Heart left ventricle (tissue), 16 donors: ENCODE results near the gene EIF4ENIF1. TPM values are rescaled to one million over a fixed set of nuclear protein-coding genes. Genes with fewer than 3 reads are reported as not detected.
A peak's percentile ranks its signal among the peaks of the same experiment; 100 is the strongest.

Experiments used
- ATAC-seq, 4 donors: fragments of 200-7000 bp; cut with Tn5 transposase; one replicate each; pipeline ENCODE4 v1.9.1; 2020 to 2022; ENCODE audit warnings: moderate library complexity in 4 of 4, mild to moderate bottlenecking in 3 of 4, moderate number of reproducible peaks in 1 of 4
- DNase-seq, 5 donors: peaks; one replicate each; pipeline ENCODE4 v3.0.0-alpha.2; 2020
- H3K27ac ChIP-seq, 12 donors: fragments of 200-600 bp; sonication (generic) in 4 of 12; one replicate each; pipeline versions ENCODE4 v1.5.0 to v1.8.0; 2016 to 2022; ENCODE audit warnings: mild to moderate bottlenecking in 2 of 12
- H3K27me3 ChIP-seq, 9 donors: fragments of 200-600 bp; sonication (generic) in 2 of 9; one replicate each; pipeline versions ENCODE4 v1.5.1 to v1.8.0; 2016 to 2022; ENCODE audit warnings: mild to moderate bottlenecking in 3 of 9
- H3K36me3 ChIP-seq, 9 donors: fragments of 200-600 bp; sonication (generic) in 2 of 9; one replicate each; pipeline versions ENCODE4 v1.5.0 to v1.8.0; 2018 to 2022; ENCODE audit warnings: mild to moderate bottlenecking in 2 of 9
- H3K4me1 ChIP-seq, 12 donors: fragments of 200-600 bp; sonication (generic) in 4 of 12; one replicate each; pipeline versions ENCODE4 v1.5.0 to v1.8.0; 2016 to 2022; ENCODE audit warnings: mild to moderate bottlenecking in 3 of 12
- H3K4me3 ChIP-seq, 12 donors: fragments of 200-600 bp; sonication (generic) in 4 of 12; one replicate each; pipeline versions ENCODE4 v1.5.0 to v1.8.0; 2017 to 2022; ENCODE audit warnings: mild to moderate bottlenecking in 9 of 12, moderate library complexity in 4 of 12
- H3K9me3 ChIP-seq, 12 donors: fragments of 200-600 bp; sonication (generic) in 4 of 12; one replicate each; pipeline versions ENCODE4 v1.5.0 to v1.8.0; 2016 to 2022; ENCODE audit warnings: mild to moderate bottlenecking in 1 of 12
- POLR2A ChIP-seq, 2 donors: fragments of 450-650 bp; IDR thresholded peaks; one replicate each; pipeline ENCODE4 v1.6.1; 2017; ENCODE audit warnings: antibody characterized with exemption in 2 of 2, mild to moderate bottlenecking in 2 of 2, moderate library complexity in 2 of 2
- WGBS, 4 donors: extraction: QIAGEN DNeasy Blood & Tissue Kit in 2 of 4; methylation state at CpG; one replicate each; pipeline versions ENCODE4 v1.1.5 to v1.1.7; 2013 to 2018; 5-methylcytosine and 5-hydroxymethylcytosine counted together
- intact Hi-C, 10 donors: fragments of 100-400 bp; cut with DNase I; formaldehyde crosslinking; loops; one replicate each; pipeline versions ENCODE4 v1.11.1 to v1.14.2; 2022
- polyA plus RNA-seq, 2 donors: library from polyadenylated mRNA; stranded (reverse); fragments of 200-250 nt; gene quantifications; one replicate each; pipeline ENCODE4 v1.2.3, GENCODE V29; 2013
- total RNA-seq, 9 donors: library from RNA; depleted of rRNA in 2 of 9; stranded (reverse); fragments of >200 nt in 2 of 9; fragmentation: NEBNext Ultra II Directional in 3 of 9; extraction: Animal tissue kit (Norgen Biotek cat#: 25700) in 3 of 9; gene quantifications; one replicate each; pipeline versions ENCODE4 v1.1.0 to v1.2.4, GENCODE V29; 2016 to 2023
- TF ChIP-seq, protein P1 (sequence below), 12 donors: fragments of 200-600 bp; sonication (generic) in 4 of 12; IDR thresholded peaks; one replicate each; pipeline versions ENCODE4 v1.5.0 to v1.8.0; 2018 to 2022; ENCODE audit warnings: antibody characterized with exemption in 12 of 12, mild to moderate bottlenecking in 5 of 12
- donor health status: ischemic (EF 13 %, LVEDD 7.1; RV severe dilation, severe dysfunction).
- donor health status: healthy with polysubstance abuse.
- donor health status: DM: no; HTN: yes; CAD: no.
- donor health status: DM: no; HTN: no; CAD: no.
- donor health status: ischemic (EF 25% LVEDD 6.9; RV normal size, moderate dysfunction).
- donor health status: ischemic (EF 25% LVEDD 5.7; RV mildly dilated, moderate dysfunction).
- donor health status: healthy.
- donor health status: DM: yes; HTN: yes; CAD: no.
- donor health status: ischemic (EF 35%, LVEDD 5.7; RV mildly dilated, moderate dysfunction).
- donor health status: nonischemic (EF 11% LVEDD 7.7; RV severe dilation, severe dysfunction).
- donor health status: DM: yes; HTN: yes; CAD: no.
- donor health status: PGD.
- donor health status: ischemic (EF 29% LVEDD 5.4; RV normal size, mild dysfunction).
- donor health status: nonischemic (EF 23%, LVEDD 6.1; RV moderate dilation, normal function).

Gene EIF4ENIF1
- total and polyA plus RNA-seq, 11 donors: 8.3 to 31.2 (median 22.5) TPM

DNA sequence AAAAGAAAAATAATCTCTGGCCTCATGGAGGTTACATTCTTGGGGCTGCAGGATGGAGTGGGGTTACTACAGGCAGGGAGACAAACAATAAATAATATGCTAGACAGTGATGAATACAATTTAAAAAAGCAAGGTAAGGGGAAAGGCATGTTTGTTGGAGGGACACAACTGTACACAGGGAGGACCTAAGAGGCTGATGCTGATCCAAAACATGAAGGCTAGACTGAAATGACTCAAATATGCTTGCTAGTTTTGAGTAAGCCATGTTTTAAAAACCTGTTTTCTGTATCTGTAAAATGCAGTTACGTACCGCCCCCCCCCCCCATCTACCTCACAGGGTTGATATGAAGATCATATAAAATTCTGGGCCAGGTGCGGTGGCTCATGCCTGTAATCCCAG lies 44.0 kb downstream of the EIF4ENIF1 start:
- Histone ChIP-seq H3K9me3 (no peaks in the 10 kb centered on the region), H3K4me3 (no peak overlapping the region), H3K4me1 (peaks cover 0 to 66% (median 17%) of the 10 kb centered on the region in 12 donors), H3K36me3 (peaks cover 0 to 93% (median 57%) of the 10 kb centered on the region in 9 donors), H3K27ac (peak overlapping the region in 6 of 12 donors; percentile 3 to 72 (median 28)), H3K27me3 (no peaks in the 10 kb centered on the region)
- DNase-seq: no peak
- ATAC-seq: no peak
- WGBS, 4 donors: 85 to 95% (median 89%) methylated on average over 3 of the region's 3 CpGs
- intact Hi-C loops: no loop called here
- TF ChIP-seq POLR2A (IDR thresholded peaks at IDR 0.05): no peak
- TF ChIP-seq, protein P1, sequence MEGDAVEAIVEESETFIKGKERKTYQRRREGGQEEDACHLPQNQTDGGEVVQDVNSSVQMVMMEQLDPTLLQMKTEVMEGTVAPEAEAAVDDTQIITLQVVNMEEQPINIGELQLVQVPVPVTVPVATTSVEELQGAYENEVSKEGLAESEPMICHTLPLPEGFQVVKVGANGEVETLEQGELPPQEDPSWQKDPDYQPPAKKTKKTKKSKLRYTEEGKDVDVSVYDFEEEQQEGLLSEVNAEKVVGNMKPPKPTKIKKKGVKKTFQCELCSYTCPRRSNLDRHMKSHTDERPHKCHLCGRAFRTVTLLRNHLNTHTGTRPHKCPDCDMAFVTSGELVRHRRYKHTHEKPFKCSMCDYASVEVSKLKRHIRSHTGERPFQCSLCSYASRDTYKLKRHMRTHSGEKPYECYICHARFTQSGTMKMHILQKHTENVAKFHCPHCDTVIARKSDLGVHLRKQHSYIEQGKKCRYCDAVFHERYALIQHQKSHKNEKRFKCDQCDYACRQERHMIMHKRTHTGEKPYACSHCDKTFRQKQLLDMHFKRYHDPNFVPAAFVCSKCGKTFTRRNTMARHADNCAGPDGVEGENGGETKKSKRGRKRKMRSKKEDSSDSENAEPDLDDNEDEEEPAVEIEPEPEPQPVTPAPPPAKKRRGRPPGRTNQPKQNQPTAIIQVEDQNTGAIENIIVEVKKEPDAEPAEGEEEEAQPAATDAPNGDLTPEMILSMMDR (IDR thresholded peaks at IDR 0.05): no peak

DNA sequence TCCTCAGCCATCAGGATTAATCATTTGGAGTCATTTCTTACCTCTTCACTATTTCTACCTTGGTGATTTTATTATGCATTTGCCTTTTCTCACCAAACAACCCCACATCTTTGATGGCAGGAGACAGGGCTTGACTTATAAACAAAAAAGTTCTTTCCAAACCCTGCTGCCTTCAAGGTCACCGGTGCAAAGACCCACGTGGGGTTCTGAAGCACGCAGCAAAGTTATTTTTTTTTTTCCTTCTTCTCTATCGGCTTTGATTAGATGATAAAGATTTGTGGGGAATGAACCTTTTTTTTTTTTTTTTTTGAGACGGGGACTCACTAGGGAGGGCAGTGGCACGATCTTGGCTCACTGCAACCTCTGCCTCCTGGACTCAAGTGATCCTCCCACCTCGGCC lies 46.1 kb downstream of the EIF4ENIF1 start:
- no peaks in the 10 kb centered on the region for H3K9me3 ChIP-seq
- no peak for ATAC-seq
- no peak for DNase-seq
- peak overlapping the region in 8 of 12 donors; percentile 1 to 72 (median 49) for H3K27ac ChIP-seq
- H3K36me3 ChIP-seq: peaks cover 0 to 98% (median 78%) of the 10 kb centered on the region in 9 donors
- intact Hi-C loops: no loop called here
- WGBS, 4 donors: 76 to 81% (median 79%) methylated on average over 7 of the region's 7 CpGs
- TF ChIP-seq POLR2A (IDR thresholded peaks at IDR 0.05): no peak
- TF ChIP-seq, protein P1 (IDR thresholded peaks at IDR 0.05): no peak
- peaks cover 0 to 69% (median 18%) of the 10 kb centered on the region in 12 donors for H3K4me1 ChIP-seq
- no peaks in the 10 kb centered on the region for H3K27me3 ChIP-seq
- H3K4me3 ChIP-seq: no peak overlapping the region

- Histone ChIP-seq H3K36me3 (peaks cover 0 to 98% (median 83%) of the 10 kb centered on the region in 9 donors), H3K27ac (peak overlapping the region in 9 of 12 donors; percentile 4 to 72 (median 45)), H3K4me3 (no peak overlapping the region), H3K4me1 (peaks cover 0 to 63% (median 16%) of the 10 kb centered on the region in 12 donors), H3K9me3 (no peaks in the 10 kb centered on the region), H3K27me3 (no peaks in the 10 kb centered on the region)
- WGBS, 4 donors: 70 to 77% (median 71%) methylated on average over 5 of the region's 5 CpGs
- DNase-seq (peak in 3 of 5 donors; percentile 29 to 64 (median 49)), ATAC-seq (peak; percentile 79 to 85 (median 80))
- intact Hi-C loops: no loop called here
- TF ChIP-seq, protein P1 (IDR thresholded peaks at IDR 0.05): no peak
- no peak for TF ChIP-seq POLR2A (IDR thresholded peaks at IDR 0.05)
These were observed 46.7 kb downstream of the EIF4ENIF1 start for GRCh38 chr22:31442768-31443489.

DNA sequence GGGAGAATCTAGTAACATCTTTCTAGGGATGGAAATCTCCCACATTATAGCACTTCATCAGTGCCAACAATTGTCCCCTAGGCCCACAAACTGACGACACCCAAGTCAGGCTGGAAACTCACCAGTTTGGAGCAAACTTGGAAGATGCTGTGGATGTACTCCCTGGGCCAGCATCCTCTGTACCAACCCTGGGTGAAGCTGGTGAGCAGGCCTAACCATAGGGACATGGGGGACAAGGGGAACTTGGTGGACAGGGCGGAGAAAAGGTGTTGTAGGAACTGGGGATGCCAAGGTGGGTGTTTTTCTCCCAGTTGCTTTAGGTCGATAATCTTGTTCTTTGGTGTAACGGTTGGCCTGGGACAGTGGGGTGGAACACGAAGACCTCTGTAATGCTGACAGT lies 48.0 kb downstream of the EIF4ENIF1 start:
- Histone ChIP-seq H3K4me1 (peaks cover 0 to 53% (median 8%) of the 10 kb centered on the region in 12 donors), H3K4me3 (no peak overlapping the region), H3K27ac (no peak overlapping the region), H3K27me3 (no peaks in the 10 kb centered on the region), H3K9me3 (no peaks in the 10 kb centered on the region), H3K36me3 (peaks cover 0 to 98% (median 87%) of the 10 kb centered on the region in 9 donors)
- 93 to 94% (median 93%) methylated on average over 5 of the region's 5 CpGs for WGBS, 4 donors
- TF ChIP-seq, protein P1 (IDR thresholded peaks at IDR 0.05): no peak
- no peak for TF ChIP-seq POLR2A (IDR thresholded peaks at IDR 0.05)
- no peak for ATAC-seq
- no peak for DNase-seq
- intact Hi-C loops: no loop called here
